AG20443 (cell line): ENCODE data around the gene POTEJ.
"Not testable (repeated sequence)": the region's sequence is repeated elsewhere in the genome, so short reads cannot be mapped to it uniquely, and the experiment has no call there.

Experiments
- DNase-seq: peaks from one replicate; pipeline ENCODE4 v3.0.0; 2012; ENCODE audit warnings: low spot score, mixed read lengths

The POTEJ gene

GRCh38 chr2:130611140-130611539 is at the start of gene POTEJ:
POTEJ (plus strand) TSS chr2:130611440; CDS start chr2:130611533, 93 bp downstream.
- not testable (repeated sequence) for DNase-seq

- not testable (repeated sequence) for DNase-seq
Observed at GRCh38 chr2:130566165-130566564, 45.1 kb upstream of the POTEJ start.

GRCh38 chr2:130571929-130572328 is 39.3 kb upstream of the POTEJ start:
- DNase-seq, result not testable (repeated sequence)

DNA sequence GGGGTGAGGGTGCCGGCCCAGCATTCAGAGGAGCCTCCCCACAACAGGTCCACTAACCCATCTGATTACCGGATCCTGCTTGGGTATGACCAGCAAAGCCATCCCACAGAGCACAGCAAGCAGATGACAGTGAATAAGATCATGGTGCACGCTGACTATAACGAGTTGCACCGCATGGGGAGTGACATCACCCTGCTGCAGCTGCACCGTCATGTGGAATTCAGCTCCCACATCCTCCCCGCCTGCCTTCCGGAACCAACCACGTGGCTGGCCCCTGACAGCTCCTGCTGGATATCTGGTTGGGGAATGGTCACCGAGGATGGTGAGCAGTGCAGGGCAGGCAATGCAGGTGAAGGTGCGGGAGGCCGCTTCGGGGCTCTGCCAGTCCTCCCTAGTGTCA is 37.0 kb upstream of the POTEJ start:
- not testable (repeated sequence) for DNase-seq

- DNase-seq, result not testable (repeated sequence)
Observed at GRCh38 chr2:130576209-130576784, 34.9 kb upstream of the POTEJ start.

DNA sequence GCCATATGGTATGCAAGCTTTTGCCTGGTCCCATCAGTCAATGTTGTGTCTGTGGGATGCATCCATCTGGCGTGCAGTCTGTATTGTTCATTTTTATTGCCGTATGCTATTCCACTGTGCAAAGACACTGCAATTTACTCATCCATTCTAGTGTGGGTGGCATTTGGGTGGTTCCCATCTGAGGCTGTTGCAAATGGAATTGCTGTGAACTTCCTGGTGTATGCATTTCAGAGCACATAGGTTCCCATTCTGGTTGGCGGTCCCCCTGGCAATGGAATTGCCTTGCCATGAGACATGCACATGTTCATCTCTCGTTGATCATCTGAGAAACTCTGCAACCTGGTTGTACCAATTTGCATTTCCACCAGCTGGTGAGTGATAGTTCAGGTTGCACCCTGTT is 33.7 kb upstream of the POTEJ start:
- not testable (repeated sequence) for DNase-seq

DNA sequence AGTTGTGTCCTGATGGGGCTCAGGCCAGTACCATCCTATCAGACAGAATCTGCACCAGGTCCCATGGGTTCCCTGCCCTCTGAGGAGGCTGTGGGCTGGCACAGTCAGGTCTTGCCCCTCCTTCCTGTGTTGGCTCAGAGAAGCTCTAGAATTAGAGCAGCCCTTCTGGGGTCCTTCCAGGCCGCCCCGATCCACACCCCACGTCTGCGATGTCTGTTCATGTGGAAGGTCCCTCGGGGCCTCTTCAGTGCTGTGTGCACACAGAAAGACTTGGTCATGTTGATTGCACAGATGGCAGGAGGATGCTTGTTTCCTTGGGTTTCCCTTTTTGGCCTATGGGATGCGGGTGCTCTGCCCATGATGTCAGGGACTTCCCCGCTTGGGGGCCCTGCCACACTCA is 32.1 kb upstream of the POTEJ start:
- not testable (repeated sequence) for DNase-seq

GRCh38 chr2:130581491-130581890 is 29.7 kb upstream of the POTEJ start:
- DNase-seq, result not testable (repeated sequence)

DNA sequence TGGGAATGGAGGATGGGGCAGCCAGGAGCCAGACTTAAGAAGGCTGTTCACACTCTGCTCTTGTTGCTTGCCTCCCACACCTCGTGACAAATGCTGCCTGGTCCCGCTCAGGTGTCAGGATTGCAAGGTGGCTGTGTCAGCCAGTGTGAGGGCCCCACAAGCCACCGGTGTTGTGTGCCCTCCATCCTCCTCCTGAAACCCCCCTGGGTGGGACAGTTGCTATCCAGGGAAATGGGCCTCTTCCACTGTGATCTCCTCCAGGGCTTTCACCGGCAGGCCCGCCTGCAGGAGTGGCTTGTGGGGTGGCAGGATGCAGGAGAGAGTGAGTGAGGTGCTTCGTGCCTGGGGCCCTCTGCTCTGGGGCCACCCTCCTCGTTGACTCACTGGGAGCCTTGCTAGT is 28.3 kb upstream of the POTEJ start:
- not testable (repeated sequence) for DNase-seq

- not testable (repeated sequence) for DNase-seq
Observed at GRCh38 chr2:130583582-130583981, 27.7 kb upstream of the POTEJ start.

GRCh38 chr2:130584726-130585125 is 26.5 kb upstream of the POTEJ start:
- DNase-seq, result not testable (repeated sequence)

- not testable (repeated sequence) for DNase-seq
Observed at GRCh38 chr2:130588688-130589458, 22.4 kb upstream of the POTEJ start.

GRCh38 chr2:130590170-130590841 is 20.9 kb upstream of the POTEJ start:
- DNase-seq, result not testable (repeated sequence)

DNA sequence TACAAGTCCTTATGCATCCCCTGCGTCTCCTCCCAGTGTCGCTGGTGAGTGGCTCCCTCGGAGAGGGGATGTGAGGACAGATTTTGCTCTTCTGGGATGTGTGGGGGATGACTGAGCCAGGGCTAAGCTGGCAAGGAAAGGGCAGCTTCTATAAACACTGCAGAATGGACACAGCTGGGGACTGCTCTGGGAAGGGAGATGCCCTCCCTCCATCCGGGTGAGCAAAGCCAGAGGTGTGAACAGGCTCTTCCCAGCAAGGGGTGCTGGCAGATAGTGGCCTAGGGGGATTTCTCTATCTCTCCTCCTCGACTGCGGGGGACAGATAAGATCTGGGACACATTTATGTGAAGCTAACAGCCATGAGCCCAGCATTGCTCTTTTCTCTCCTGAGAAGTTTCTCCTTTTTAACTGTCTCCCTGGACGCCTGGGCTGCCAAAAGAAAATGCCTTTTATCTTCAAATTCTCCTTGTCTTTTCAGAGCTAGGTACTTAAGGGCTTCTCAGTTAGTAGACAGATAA is 20.3 kb upstream of the POTEJ start:
- not testable (repeated sequence) for DNase-seq

- not testable (repeated sequence) for DNase-seq
Observed at GRCh38 chr2:130592791-130593414, 18.3 kb upstream of the POTEJ start.

GRCh38 chr2:130594011-130594410 is 17.2 kb upstream of the POTEJ start:
- not testable (repeated sequence) for DNase-seq

GRCh38 chr2:130596757-130597156 is 14.5 kb upstream of the POTEJ start:
- DNase-seq, result not testable (repeated sequence)

GRCh38 chr2:130597994-130598393 is 13.2 kb upstream of the POTEJ start:
- not testable (repeated sequence) for DNase-seq

DNA sequence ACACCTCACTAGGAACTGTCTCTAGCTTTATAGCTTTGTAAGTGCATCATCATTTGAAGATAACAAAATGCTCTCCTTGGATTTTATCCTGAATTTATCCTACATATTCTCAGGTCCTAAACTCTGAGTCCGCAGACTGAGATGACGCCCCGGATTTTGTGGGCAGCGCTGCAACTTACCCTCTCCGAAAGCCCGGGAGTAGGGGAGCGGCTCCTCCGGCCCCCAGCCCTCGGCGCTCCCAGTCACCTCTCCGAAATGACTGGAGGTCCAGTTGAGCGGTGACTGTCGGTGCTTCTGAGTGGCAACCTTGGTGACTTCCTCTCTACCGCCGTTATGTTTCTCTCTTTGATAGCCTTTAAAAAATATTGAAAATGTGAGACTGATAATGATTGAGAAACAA is 12.8 kb upstream of the POTEJ start:
- not testable (repeated sequence) for DNase-seq

DNA sequence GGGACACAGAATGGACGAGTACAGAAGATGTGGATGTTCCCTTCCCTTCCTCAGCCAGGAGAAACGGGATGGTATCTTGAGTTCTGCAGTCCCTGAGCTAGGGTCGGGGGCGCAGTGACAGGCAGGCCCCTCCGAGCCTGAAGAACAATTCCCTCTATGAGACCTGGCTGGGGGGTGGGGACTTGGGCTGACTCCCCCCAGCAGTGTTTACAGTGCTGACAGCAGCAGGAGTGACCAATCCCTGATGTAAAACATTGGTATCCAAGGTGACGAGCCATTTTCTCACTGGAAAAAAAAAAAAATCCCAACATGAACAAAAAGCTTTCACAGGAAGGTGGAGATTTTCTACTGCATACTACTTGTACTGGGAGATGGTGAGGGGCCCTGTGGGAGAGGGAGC is 11.8 kb upstream of the POTEJ start, which contains the start of gene CFC1:
Gene CFC1 (minus strand): TSS at position 183 of the 400 bp plus-strand sequence. CDS start 288 bp downstream, outside the sequence.
- DNase-seq, result not testable (repeated sequence)

GRCh38 chr2:130599926-130600325 is 11.3 kb upstream of the POTEJ start:
- not testable (repeated sequence) for DNase-seq
